Measurements from ENCODE around the gene RNU5B-1.

RNU5B-1 gene

GRCh38 chr15:65289261-65289854, 15.1 kb upstream of the RNU5B-1 start:
- no peak for DNase-seq

GRCh38 chr15:65290228-65290627, 14.2 kb upstream of the RNU5B-1 start:
- no peak for DNase-seq

GRCh38 chr15:65292938-65293518, 11.4 kb upstream of the RNU5B-1 start:
- DNase-seq: no peak

GRCh38 chr15:65298731-65299130, 5.7 kb upstream of the RNU5B-1 start:
- no peak for DNase-seq

- no peak for DNase-seq
Observed at GRCh38 chr15:65300924-65301441, 3.5 kb upstream of the RNU5B-1 start.

- no peak for DNase-seq
Observed at GRCh38 chr15:65302061-65302460, 2.4 kb upstream of the RNU5B-1 start.

- DNase-seq: no peak
Observed at GRCh38 chr15:65303687-65304380, 643 bp upstream of the RNU5B-1 start.

- no peak for DNase-seq
Observed at GRCh38 chr15:65305150-65305758, 777 bp downstream of the RNU5B-1 start.

- no peak for DNase-seq
Observed at GRCh38 chr15:65305776-65306175, 1.3 kb downstream of the RNU5B-1 start.

- DNase-seq: no peak
Observed at GRCh38 chr15:65306551-65306950, 2.1 kb downstream of the RNU5B-1 start.

GRCh38 chr15:65307978-65308377, 3.5 kb downstream of the RNU5B-1 start:
- DNase-seq: no peak

- no peak for DNase-seq
Observed at GRCh38 chr15:65309882-65310418, 5.5 kb downstream of the RNU5B-1 start.

GRCh38 chr15:65310431-65311137, 6.1 kb downstream of the RNU5B-1 start:
- no peak for DNase-seq

- no peak for DNase-seq
Observed at GRCh38 chr15:65311760-65312159, 7.3 kb downstream of the RNU5B-1 start.

GRCh38 chr15:65312400-65312916, 8.0 kb downstream of the RNU5B-1 start:
- DNase-seq: no peak

- DNase-seq: peak; percentile 54
Observed at GRCh38 chr15:65318870-65319356, 14.4 kb downstream of the RNU5B-1 start.

GRCh38 chr15:65323071-65323511, 18.6 kb downstream of the RNU5B-1 start:
- DNase-seq: peak; percentile 44

- DNase-seq: no peak
Observed at GRCh38 chr15:65326117-65326526, 21.6 kb downstream of the RNU5B-1 start.

GRCh38 chr15:65326818-65327217, 22.3 kb downstream of the RNU5B-1 start:
- no peak for DNase-seq

- DNase-seq: no peak
Observed at GRCh38 chr15:65327651-65328393, 23.3 kb downstream of the RNU5B-1 start.

- no peak for DNase-seq
Observed at GRCh38 chr15:65328506-65329287, 24.2 kb downstream of the RNU5B-1 start.
